CD4-positive, alpha-beta T cell (primary cell): Measurements from ENCODE around the gene B3GNT9. TPM values are rescaled to one million over a fixed set of nuclear protein-coding genes. Genes with fewer than 3 reads are reported as not detected.

ENCODE experiments used
- ATAC-seq: fragments of 200-7000 bp; cut with Tn5 transposase; one replicate; pipeline ENCODE4 v1.10.0; 2022; ENCODE audit warnings: mild to moderate bottlenecking; ENCODE audit not compliant: poor library complexity
- CTCF ChIA-PET: fragments of 350-600 bp; sonication (Branson Sonifier 250); formaldehyde crosslinking; loops from one replicate; lab custom pipeline; 2021; ENCODE audit warnings: antibody characterized with exemption, inconsistent platforms; lab: Charles Lee
- POLR2A ChIA-PET: fragments of 350-600 bp; sonication (Branson Sonifier 250); formaldehyde crosslinking; loops from one replicate; lab custom pipeline; 2021; ENCODE audit warnings: antibody characterized with exemption, inconsistent platforms; lab: Charles Lee
- DNase-seq, 14 experiments: peaks; one replicate each; pipeline ENCODE4 v3.0.0-alpha.2; 2013 to 2020; ENCODE audit warnings: mixed read lengths in 2 of 14
- H3K27ac ChIP-seq, 2 donors: one replicate each; pipeline versions ENCODE4 v1.5.1 to v1.7.0; 2013; ENCODE audit warnings: low read length in 2 of 2, low read depth in 1 of 2, mild to moderate bottlenecking in 1 of 2
- H3K27me3 ChIP-seq, 2 experiments: 1 replicate in 1 of 2; 2 replicates in 1 of 2; pipeline versions ENCODE4 v1.6.1 to v1.7.0; 2013; ENCODE audit warnings: low read length in 2 of 2, control low read depth in 1 of 2, mild to moderate bottlenecking in 1 of 2, moderate library complexity in 1 of 2; ENCODE audit not compliant: insufficient read depth in 2 of 2, control insufficient read depth in 1 of 2
- H3K36me3 ChIP-seq: one replicate; pipeline ENCODE4 v1.6.1; 2013; ENCODE audit warnings: low read length, control low read depth; ENCODE audit not compliant: insufficient read depth
- H3K4me1 ChIP-seq: one replicate; pipeline ENCODE4 v1.6.1; 2013; ENCODE audit warnings: low read length, control low read depth; ENCODE audit not compliant: insufficient read depth
- H3K4me3 ChIP-seq: one replicate; pipeline ENCODE4 v1.5.1; 2013; ENCODE audit warnings: mild to moderate bottlenecking, low read length, moderate library complexity
- H3K9me3 ChIP-seq, 2 experiments: 1 replicate in 1 of 2; 2 replicates in 1 of 2; pipeline versions ENCODE4 v1.6.1 to v1.7.0; 2013; ENCODE audit warnings: low read length in 2 of 2, mild to moderate bottlenecking in 2 of 2, control low read depth in 1 of 2, moderate library complexity in 1 of 2; ENCODE audit not compliant: control insufficient read depth in 1 of 2, insufficient read depth in 1 of 2
- H3K27ac Mint-ChIP-seq: one replicate; pipeline ENCODE4 v1.8.0; 2020; ENCODE audit warnings: mixed read lengths
- H3K27me3 Mint-ChIP-seq: one replicate; pipeline ENCODE4 v1.8.0; 2021; ENCODE audit warnings: mixed read lengths
- H3K36me3 Mint-ChIP-seq: one replicate; pipeline ENCODE4 v1.8.0; 2021; ENCODE audit warnings: low read depth, mixed read lengths
- H3K4me1 Mint-ChIP-seq: one replicate; pipeline ENCODE4 v1.8.0; 2021; ENCODE audit warnings: low read depth, mixed read lengths
- H3K4me3 Mint-ChIP-seq: one replicate; pipeline ENCODE4 v1.8.0; 2020; ENCODE audit warnings: mild to moderate bottlenecking, mixed read lengths
- H3K9me3 Mint-ChIP-seq: one replicate; pipeline ENCODE4 v1.8.0; 2020; ENCODE audit warnings: mixed read lengths
- intact Hi-C, 2 experiments: fragments of 100-400 bp; cut with DNase I in 1 of 2; cut with micrococcal nuclease in 1 of 2; formaldehyde crosslinking; loops; one replicate each; pipeline versions ENCODE4 v1.15.1 to v1.9.0; 2023 to 2025; cut with DNase I, micrococcal nuclease
- total RNA-seq, 174 experiments: library from RNA in 2 of 174; stranded (reverse) in 2 of 174; gene quantifications; one replicate each; pipeline ENCODE4 v1.2.3 and lab custom pipeline; 2021 to 2026
- TF ChIP-seq, protein P1 (sequence below): fragments of 200-600 bp; IDR thresholded peaks from one replicate; pipeline ENCODE4 v1.8.0; 2022; ENCODE audit warnings: antibody characterized with exemption, mild to moderate bottlenecking

The B3GNT9 gene
- total RNA-seq, 2 experiments from 2014 or later = 2.0 to 2.5 TPM

DNA sequence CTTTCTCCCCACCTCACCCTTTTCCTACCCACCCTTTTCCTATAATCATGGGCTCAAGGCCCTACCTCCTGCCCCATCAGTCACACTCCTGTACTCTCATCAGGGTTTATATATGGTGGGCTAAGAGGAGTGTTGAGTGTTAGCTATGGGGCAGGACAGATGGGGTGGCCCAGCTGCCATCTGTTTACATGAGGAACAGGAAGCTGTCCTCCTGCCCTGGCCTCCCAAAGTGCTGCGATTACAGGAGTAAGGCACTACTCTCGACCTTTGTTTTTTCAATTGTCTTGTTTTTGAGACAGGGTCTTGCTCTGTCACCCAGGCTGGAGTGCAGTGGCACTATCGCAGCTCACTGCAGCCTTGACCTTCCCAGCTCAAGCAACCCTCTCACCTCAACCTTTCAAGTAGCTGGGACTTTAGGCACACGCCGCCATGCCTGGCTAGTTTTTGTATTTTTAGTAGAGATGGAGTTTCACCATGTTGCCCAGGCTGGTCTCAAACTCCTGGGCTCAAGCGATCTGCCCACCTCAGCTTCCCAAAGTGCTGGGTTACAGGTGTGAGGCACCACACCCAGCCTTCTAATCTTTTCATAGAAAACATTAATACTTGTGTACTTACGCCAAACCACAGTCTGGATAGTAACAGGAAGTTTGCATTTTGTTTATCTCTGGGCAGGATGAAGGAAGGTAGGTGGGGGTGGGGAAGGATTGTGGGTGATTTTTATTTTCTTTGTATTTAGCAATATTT, 7.3 kb upstream of the B3GNT9 start:
- Mint-ChIP-seq H3K4me1 (peaks cover 59% of the 10 kb centered on the region), H3K27ac (peak overlapping the region; percentile 95), H3K9me3 (no peaks in the 10 kb centered on the region), H3K4me3 (peak overlapping the region; percentile 95), H3K27me3 (peaks cover 25% of the 10 kb centered on the region), H3K36me3 (peaks cover 20% of the 10 kb centered on the region)
- CTCF ChIA-PET = interaction anchor here (0.5 to 4.0 kb wide), 6 partner anchors 17 to 144 kb away, joined by 3 to 43 read pairs (median 10); no protein-coding TSS in a partner anchor
- Histone ChIP-seq H3K4me1 (peaks cover 90% of the 10 kb centered on the region), H3K36me3 (no peaks in the 10 kb centered on the region), H3K27me3 (peaks cover 12 to 18% of the 10 kb centered on the region in 2 experiments), H3K9me3 (peaks cover 0 to 3% of the 10 kb centered on the region in 2 experiments), H3K4me3 (peak overlapping the region; percentile 100), H3K27ac (peak overlapping the region; percentile 81 to 98)
- POLR2A ChIA-PET = interaction anchor here (0.7 to 5.5 kb wide), 18 partner anchors 8 to 173 kb away, joined by 3 to 51 read pairs (median 5); partner anchors contain the start of genes B3GNT9, CBFB, MATCAP1 and NOL3
- TF ChIP-seq, protein P1, sequence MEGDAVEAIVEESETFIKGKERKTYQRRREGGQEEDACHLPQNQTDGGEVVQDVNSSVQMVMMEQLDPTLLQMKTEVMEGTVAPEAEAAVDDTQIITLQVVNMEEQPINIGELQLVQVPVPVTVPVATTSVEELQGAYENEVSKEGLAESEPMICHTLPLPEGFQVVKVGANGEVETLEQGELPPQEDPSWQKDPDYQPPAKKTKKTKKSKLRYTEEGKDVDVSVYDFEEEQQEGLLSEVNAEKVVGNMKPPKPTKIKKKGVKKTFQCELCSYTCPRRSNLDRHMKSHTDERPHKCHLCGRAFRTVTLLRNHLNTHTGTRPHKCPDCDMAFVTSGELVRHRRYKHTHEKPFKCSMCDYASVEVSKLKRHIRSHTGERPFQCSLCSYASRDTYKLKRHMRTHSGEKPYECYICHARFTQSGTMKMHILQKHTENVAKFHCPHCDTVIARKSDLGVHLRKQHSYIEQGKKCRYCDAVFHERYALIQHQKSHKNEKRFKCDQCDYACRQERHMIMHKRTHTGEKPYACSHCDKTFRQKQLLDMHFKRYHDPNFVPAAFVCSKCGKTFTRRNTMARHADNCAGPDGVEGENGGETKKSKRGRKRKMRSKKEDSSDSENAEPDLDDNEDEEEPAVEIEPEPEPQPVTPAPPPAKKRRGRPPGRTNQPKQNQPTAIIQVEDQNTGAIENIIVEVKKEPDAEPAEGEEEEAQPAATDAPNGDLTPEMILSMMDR = no peak
- DNase-seq (peak in 3 of 14 experiments; percentile 61 to 82 (median 65)), ATAC-seq (no peak)
- intact Hi-C loops = loop anchor here in 1 of 2 experiments (1.0 to 2.0 kb wide), 2 partner anchors 49 to 86 kb away; partner anchors contain the start of gene PHAF1

DNA sequence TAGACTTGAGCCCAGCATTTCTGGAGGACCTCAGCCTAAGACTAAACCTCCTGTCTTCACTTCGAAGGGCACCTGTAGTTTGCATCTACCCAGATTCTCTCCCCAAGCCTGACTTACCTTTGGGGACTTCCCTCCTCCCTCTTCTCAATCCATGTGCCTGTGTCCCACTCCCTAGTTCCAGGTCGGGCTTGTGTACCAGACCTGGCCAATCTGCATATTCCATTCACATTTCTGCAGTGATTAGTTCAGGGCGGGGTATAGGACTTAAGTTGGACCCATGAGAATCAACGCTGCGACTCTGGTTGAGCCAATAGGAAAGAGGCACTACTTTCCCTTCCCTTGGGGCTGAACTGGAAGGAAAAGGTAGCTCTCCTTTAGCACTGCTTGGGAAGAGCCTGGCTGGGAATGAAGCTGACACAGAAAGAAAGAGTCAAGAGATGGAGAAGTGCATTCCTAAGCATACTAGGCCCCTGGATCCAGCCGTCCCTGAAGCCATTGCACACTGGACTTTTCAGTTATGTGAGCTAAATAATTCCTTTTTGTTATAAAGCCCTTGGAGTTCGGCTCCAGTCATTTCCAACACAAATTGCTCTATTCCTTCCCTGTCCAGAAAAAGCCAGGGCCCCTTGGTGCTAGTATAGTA, 6.4 kb upstream of the B3GNT9 start:
- Mint-ChIP-seq H3K4me1 (peaks cover 60% of the 10 kb centered on the region), H3K27me3 (peaks cover 21% of the 10 kb centered on the region), H3K27ac (peak overlapping the region; percentile 95), H3K9me3 (no peaks in the 10 kb centered on the region), H3K36me3 (peaks cover 20% of the 10 kb centered on the region), H3K4me3 (peak overlapping the region; percentile 95)
- H3K4me3 ChIP-seq = peak overlapping the region; percentile 100
- no peaks in the 10 kb centered on the region for H3K36me3 ChIP-seq
- peaks cover 8 to 10% of the 10 kb centered on the region in 2 experiments for H3K27me3 ChIP-seq
- intact Hi-C loops = no loop called here
- peak overlapping the region; percentile 81 to 98 for H3K27ac ChIP-seq
- no peak for ATAC-seq
- ChIA-PET CTCF (interaction anchor here (1.0 to 3.8 kb wide), 4 partner anchors 18 to 143 kb away, joined by 4 to 43 read pairs (median 10); no protein-coding TSS in a partner anchor), POLR2A (interaction anchor here (0.8 to 4.7 kb wide), 10 partner anchors 7 to 139 kb away, joined by 3 to 44 read pairs (median 6); partner anchors contain the start of genes B3GNT9, CBFB and NOL3)
- TF ChIP-seq, protein P1 = no peak
- DNase-seq = peak in 1 of 14 experiments; percentile 9
- peaks cover 85% of the 10 kb centered on the region for H3K4me1 ChIP-seq
- H3K9me3 ChIP-seq = no peaks in the 10 kb centered on the region

DNA sequence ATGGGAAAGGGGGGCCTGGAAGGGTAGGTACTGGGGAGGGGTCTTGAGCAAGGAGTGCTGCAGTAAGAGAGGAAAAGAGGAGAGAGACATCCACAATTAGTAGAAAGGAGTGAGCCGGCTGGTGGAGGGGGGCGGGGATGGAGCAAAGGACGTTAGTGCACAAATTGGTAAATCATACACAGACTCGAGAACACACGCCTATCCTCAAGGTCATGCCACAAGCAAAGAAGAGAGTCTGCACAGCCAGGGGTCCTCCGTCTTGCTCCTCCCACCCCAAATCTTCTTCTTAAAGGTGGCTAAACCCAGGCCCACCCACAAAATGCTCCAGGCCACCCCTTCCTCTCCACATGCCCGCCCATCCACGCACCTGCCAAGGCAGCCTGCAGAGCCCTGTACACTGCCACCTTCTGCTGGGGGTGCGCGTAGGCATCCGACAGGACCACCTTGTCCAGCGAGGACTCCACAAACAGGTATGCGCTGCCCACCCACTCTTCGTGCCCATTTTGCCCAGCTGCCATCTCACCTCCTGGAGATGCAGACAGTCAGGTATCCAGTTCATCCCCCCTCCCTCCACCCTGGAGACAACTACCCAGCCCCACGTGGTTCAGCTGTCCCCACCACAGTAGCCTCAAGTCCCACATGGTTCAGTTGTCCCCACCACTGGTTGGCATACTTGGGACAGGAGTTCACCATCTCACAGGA, 5.5 kb upstream of the B3GNT9 start:
- ATAC-seq (no peak), DNase-seq (peak in 1 of 14 experiments; percentile 32)
- Mint-ChIP-seq H3K9me3 (no peaks in the 10 kb centered on the region), H3K27me3 (peaks cover 12% of the 10 kb centered on the region), H3K27ac (peak overlapping the region; percentile 95), H3K4me3 (peak overlapping the region; percentile 95), H3K36me3 (peaks cover 20% of the 10 kb centered on the region), H3K4me1 (peaks cover 65% of the 10 kb centered on the region)
- CTCF ChIA-PET = interaction anchor here (1.2 to 3.1 kb wide), 6 partner anchors 8 to 181 kb away, joined by 7 to 43 read pairs (median 13); partner anchors contain the start of genes HSF4 and MATCAP1
- Histone ChIP-seq H3K9me3 (no peaks in the 10 kb centered on the region), H3K27ac (peak overlapping the region in 1 of 2 donors; percentile 2), H3K27me3 (peaks cover under 1 to 2% of the 10 kb centered on the region in 2 experiments), H3K36me3 (no peaks in the 10 kb centered on the region), H3K4me3 (no peak overlapping the region), H3K4me1 (peaks cover 82% of the 10 kb centered on the region)
- POLR2A ChIA-PET = interaction anchor here (1.4 to 2.0 kb wide), 2 partner anchors 8 to 28 kb away, joined by 5 to 8 read pairs; partner anchors contain the start of gene HSF4
- intact Hi-C loops = no loop called here
- TF ChIP-seq, protein P1 = no peak
